ENCODE measurements around the gene CAMK1D. TPM values are rescaled to one million over a fixed set of nuclear protein-coding genes. Genes with fewer than 3 reads are reported as not detected.

Gene CAMK1D
- total and polyA plus RNA-seq, 2 of the 8 experiments (the other 6 are each of a cell fraction or from before 2014, with no cell fraction given): 3.5 to 10.6 TPM

DNA sequence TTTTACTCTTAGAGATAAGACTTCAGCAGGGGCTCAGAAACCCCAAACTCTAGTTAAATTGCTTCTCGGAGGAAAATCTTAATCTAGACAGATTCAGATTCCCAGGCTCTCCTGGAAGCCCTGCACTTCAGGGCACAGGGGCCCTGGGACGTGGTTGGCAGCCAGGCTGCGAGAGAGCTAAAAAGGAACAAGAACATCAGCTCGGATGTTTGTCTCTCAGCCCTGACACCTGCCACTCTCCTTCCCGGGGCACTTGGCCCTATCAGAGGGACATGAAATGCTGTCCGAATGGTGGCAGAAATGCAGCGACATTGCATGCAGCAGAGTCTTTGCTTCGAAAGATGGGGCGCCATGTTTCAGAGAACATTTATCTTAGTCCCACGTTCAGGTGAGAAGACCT, 485.4 kb downstream of the CAMK1D start:
- CTCF ChIA-PET (ENCODE audit: partially characterized antibody): interaction anchor here (1.0 to 4.4 kb wide), 3 partner anchors 13 to 232 kb away, joined by 3 to 22 read pairs (median 8); no protein-coding TSS in a partner anchor
- FAIRE-seq: no peak
- no peak overlapping the region for H2BK15ac ChIP-seq (ENCODE audit: low read length)

More for the DNA sequence above, 485.4 kb downstream of the CAMK1D start:
- WGBS, 2 experiments (ENCODE audit: extremely low coverage in 1 of 2, insufficient coverage in 1 of 2, insufficient read length in 1 of 2, insufficient replicate concordance in 2 of 2, low coverage in 1 of 2, low lambda C conversion rate in 2 of 2, missing lambda C conversion rate in 1 of 2): 88% methylated on average over 10 of the region's 10 CpGs; no CpG with 5 or more reads in 1 of the 2 experiments
- Histone ChIP-seq H2BK12ac (ENCODE audit: low read depth, low read length) (no peak overlapping the region), H2BK120ac (replicated peaks; ENCODE audit: low read depth, low read length) (no peak overlapping the region), H3K4me1 (replicated peaks in 1 of 4; ENCODE audit: control insufficient read depth in 3 of 4, insufficient read depth in 4 of 4, low read length in 3 of 4) (peaks cover 0 to 4% (median 0%) of the 10 kb centered on the region in 4 experiments; a peak in 2 of 7 replicates), H2BK20ac (ENCODE audit: low read length) (no peak overlapping the region), H4K8ac (ENCODE audit: extremely low read depth, insufficient read depth, low read length) (no peak overlapping the region), H3K27me3 (replicated peaks in 1 of 4; ENCODE audit: control insufficient read depth in 3 of 4, extremely low read depth in 1 of 4, insufficient read depth in 3 of 4, low read length in 3 of 4) (no peaks in the 10 kb centered on the region), H3K9me3 (ENCODE audit: insufficient read depth in 2 of 2, low read depth in 1 of 2, low read length in 1 of 2) (no peaks in the 10 kb centered on the region), H4K5ac (ENCODE audit: insufficient read length, low read depth, low read length) (no peak overlapping the region), H3K18ac (ENCODE audit: extremely low read depth, low read length) (no peak overlapping the region), H4K91ac (replicated peaks; ENCODE audit: insufficient read length, low read length) (no peak overlapping the region), H4K20me1 (replicated peaks in 1 of 2; ENCODE audit: control insufficient read depth in 1 of 2, insufficient read depth in 2 of 2, low read length in 2 of 2) (no peaks in the 10 kb centered on the region), H3K4ac (replicated peaks; ENCODE audit: insufficient read length, low read depth, low read length) (no peak overlapping the region), H3K27ac (ENCODE audit: low read depth, low read length) (no peak overlapping the region), H2AK5ac (ENCODE audit: low read depth, low read length) (no peak overlapping the region), H3K4me2 (ENCODE audit: insufficient read depth in 1 of 2, low read depth in 2 of 2, low read length in 2 of 2) (no peak overlapping the region), H3K56ac (replicated peaks; ENCODE audit: insufficient read length, low read depth, low read length) (no peak overlapping the region), H3K9ac (replicated peaks in 1 of 4; ENCODE audit: extremely low read depth in 1 of 4, low read depth in 3 of 4, low read length in 3 of 4) (no peak overlapping the region), H3K79me1 (ENCODE audit: low read depth, low read length) (no peaks in the 10 kb centered on the region), H3K23me2 (ENCODE audit: low read depth, low read length) (no peaks in the 10 kb centered on the region; the same call in 1 of the 2 replicates), H3K14ac (ENCODE audit: insufficient read length) (no peak overlapping the region), H3K4me3 (ENCODE audit: extremely low read depth in 1 of 4, insufficient read depth in 2 of 4, low read depth in 3 of 4, low read length in 4 of 4) (no peak overlapping the region), H3K23ac (ENCODE audit: insufficient read length) (no peak overlapping the region), H2AFZ (ENCODE audit: low read length) (no peak overlapping the region), H2BK5ac (ENCODE audit: low read depth, low read length) (no peak overlapping the region), H3K79me2 (ENCODE audit: control insufficient read depth in 1 of 2, insufficient read depth in 2 of 2, low read length in 2 of 2) (no peaks in the 10 kb centered on the region), H3K36me3 (ENCODE audit: control insufficient read depth in 2 of 4, insufficient read depth in 4 of 4, low read length in 3 of 4) (no peaks in the 10 kb centered on the region)
- POLR2A ChIA-PET (ENCODE audit: partially characterized antibody): no interaction called here
- TF ChIP-seq SP1 (IDR thresholded peaks at IDR 0.05; ENCODE audit: low read depth, low read length) (no peak), MAFK (IDR thresholded peaks at IDR 0.05; ENCODE audit: low read depth, low read length) (no peak), SIN3A (conservative IDR thresholded peaks at IDR 0.05 in 1 of 2, IDR thresholded peaks at IDR 0.05 in 1 of 2; ENCODE audit: low read depth in 1 of 2, low read length in 2 of 2) (no peak), CEBPB (IDR thresholded peaks at IDR 0.05; ENCODE audit: low read depth, low read length) (no peak), CHD1 (IDR thresholded peaks at IDR 0.05; ENCODE audit: low read depth, low read length) (no peak), GABPA (IDR thresholded peaks at IDR 0.05; ENCODE audit: borderline replicate concordance, insufficient read depth, low read length) (no peak), POLR2A (IDR thresholded peaks at IDR 0.05; ENCODE audit: control extremely low read depth in 1 of 2, low read depth in 2 of 2, low read length in 2 of 2) (no peak), NANOG (IDR thresholded peaks at IDR 0.05; ENCODE audit: insufficient read depth, low read depth, low read length, poor library complexity, severe bottlenecking) (no peak), POU5F1 (IDR thresholded peaks at IDR 0.05; ENCODE audit: low read depth, low read length) (no peak)
- DNase-seq (ENCODE audit: low read depth in 1 of 2, low spot score in 2 of 2): no peak

All from H1 (cell line).